NT2/D1 (cell line): ENCODE measurements around the gene CSTB.

Experiments used
- SUZ12 ChIP-seq: IDR thresholded peaks from 2 replicates; pipeline ENCODE4 v1.6.1; 2011; ENCODE audit not compliant: insufficient read length, insufficient read depth; ENCODE audit errors: extremely low read depth
- YY1 ChIP-seq: IDR thresholded peaks from 2 replicates; pipeline ENCODE4 v1.6.1; 2011; ENCODE audit not compliant: insufficient read length, insufficient read depth
- ZNF274 ChIP-seq: IDR thresholded peaks from 2 replicates; pipeline ENCODE4 v1.6.1; 2011; ENCODE audit warnings: mild to moderate bottlenecking, low read depth, low read length

DNA sequence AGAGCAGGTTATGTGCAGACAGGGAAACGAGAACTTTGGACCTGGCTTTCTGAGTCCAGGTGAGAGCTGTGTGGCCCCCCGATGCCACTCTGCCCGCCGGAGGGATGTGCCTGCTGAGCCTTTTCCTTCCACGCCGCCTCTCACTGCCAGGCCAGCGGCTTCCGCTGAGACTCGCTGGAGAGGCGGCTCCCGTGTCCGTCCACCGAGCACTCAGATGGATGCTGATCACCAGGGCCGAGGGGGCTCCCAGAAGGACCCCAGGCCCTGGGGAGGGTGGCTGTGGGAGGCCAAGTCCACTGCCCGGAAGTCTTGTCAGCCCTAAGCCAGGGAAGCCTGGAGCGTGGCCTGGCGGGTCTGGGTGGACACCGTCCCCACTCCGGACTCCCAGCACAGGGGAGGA, 16.5 kb downstream of the CSTB start:
- no peak for TF ChIP-seq YY1
- TF ChIP-seq ZNF274 = no peak
- no peak for TF ChIP-seq SUZ12
